ENCODE data around the gene CSNK1A1. TPM values are rescaled to one million over a fixed set of nuclear protein-coding genes. Genes with fewer than 3 reads are reported as not detected.
A peak's percentile ranks its signal among the peaks of the same experiment; 100 is the strongest.

The CSNK1A1 gene
- polyA plus RNA-seq, 2 of the 4 experiments (the other 2 are of a cell fraction) = 123 to 218 TPM

DNA sequence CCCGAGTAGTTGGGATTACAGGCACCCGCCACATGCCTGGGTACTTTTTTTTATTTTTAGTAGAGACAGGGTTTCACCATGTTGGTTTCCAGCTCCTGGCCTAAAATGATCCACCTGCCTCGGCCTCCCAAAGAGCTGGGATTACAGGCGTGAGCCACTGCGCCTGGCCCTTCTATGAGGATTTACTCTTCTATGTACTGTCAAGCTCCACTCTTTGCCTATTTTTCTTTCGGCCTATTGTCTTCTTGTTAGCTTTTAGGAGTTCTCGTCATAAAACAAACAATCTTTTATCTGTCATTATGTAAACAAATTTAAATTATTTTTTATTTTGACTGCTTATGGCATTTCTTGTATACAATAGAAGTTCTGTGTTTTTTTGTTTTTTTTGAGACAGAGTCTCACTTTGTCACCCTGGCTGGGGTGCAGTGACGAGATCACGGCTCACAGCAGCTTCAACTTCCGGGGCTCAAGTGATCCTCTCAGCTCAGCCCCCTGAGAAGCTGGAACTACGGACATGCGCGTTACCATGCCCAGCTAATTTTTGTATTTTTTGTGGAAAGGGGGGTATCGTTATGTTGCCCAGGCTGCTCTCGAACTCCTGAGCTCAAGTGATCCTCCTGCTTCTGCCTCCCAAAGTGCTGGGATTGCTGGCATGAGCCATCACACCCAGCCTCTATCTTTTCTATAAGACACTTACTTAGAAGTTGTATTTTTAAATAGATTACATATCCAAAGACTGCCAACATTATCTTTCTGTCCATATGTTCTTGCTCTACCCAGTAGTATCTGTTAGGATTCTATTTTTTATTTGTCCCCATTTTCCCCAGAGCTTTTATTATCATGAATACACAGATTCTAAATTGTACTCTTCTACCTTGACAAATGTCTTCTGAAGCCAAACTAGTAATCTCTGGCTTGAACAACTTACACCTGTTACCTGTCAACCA is 29.2 kb downstream of the CSNK1A1 start (continued):
- TF ChIP-seq REST (IDR thresholded peaks at IDR 0.05) (no peak), KDM1A (IDR thresholded peaks at IDR 0.05; ENCODE audit: low read depth) (no peak)

DNA sequence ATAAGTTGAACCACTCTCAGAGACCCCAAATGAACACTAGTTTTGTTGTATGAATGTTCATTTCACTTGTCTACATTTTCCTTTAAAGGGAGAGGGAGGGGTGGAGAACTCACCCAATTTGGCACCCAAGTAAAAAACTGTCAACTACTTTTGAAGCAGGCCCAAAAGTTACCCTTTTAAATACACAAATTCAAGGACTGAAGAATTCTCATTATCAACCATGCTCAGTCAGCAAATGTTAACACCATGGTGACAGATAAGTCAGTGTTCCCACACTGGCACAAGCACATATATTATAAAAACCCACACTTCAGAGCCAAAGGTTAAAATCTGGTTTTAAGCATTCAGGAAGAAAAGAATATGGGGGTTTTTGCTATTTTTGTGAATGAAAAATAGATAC is 31.6 kb downstream of the CSNK1A1 start:
- Histone ChIP-seq H3K4me3 (no peak overlapping the region), H3K9me3 (no peaks in the 10 kb centered on the region), H3K27ac (no peak overlapping the region), H3K4me2 (no peak overlapping the region), H3K4me1 (peaks cover 59% of the 10 kb centered on the region)
- ChIA-PET CTCF (interaction anchor here (1.1 to 1.6 kb wide), 4 partner anchors 10 to 77 kb away, joined by 3 to 5 read pairs (median 4); no protein-coding TSS in a partner anchor), POLR2A (interaction anchor here (1.2 to 1.7 kb wide), 2 partner anchors 30 to 32 kb away, joined by 3 to 8 read pairs; partner anchors contain the start of gene CSNK1A1)
- FAIRE-seq (no peak), DNase-seq (ENCODE audit: low read depth in 1 of 2, low spot score in 1 of 2) (no peak), ATAC-seq (no peak)
- TF ChIP-seq MAFK (IDR thresholded peaks at IDR 0.05; ENCODE audit: partially characterized antibody) (peak; percentile 71), ELK1 (IDR thresholded peaks at IDR 0.05; ENCODE audit: low read depth, low read length) (no peak), PHF8 (IDR thresholded peaks at IDR 0.05; ENCODE audit: borderline replicate concordance, low read depth) (no peak)

GRCh38 chr5:149518620-149519019 is 32.6 kb downstream of the CSNK1A1 start:
- DNase-seq (ENCODE audit: low read depth in 1 of 2, low spot score in 1 of 2) (no peak), FAIRE-seq (no peak), ATAC-seq (no peak)
- no peak for TF ChIP-seq JUN (IDR thresholded peaks at IDR 0.05)
- H3K4me3 ChIP-seq = no peak overlapping the region
- POLR2A ChIA-PET = interaction anchor here (1.2 to 1.7 kb wide), 2 partner anchors 31 to 33 kb away, joined by 3 to 8 read pairs; partner anchors contain the start of gene CSNK1A1
- no peak overlapping the region for H3K27ac ChIP-seq
- H3K4me1 ChIP-seq = peaks cover 60% of the 10 kb centered on the region
- CTCF ChIA-PET = interaction anchor here (0.6 to 1.6 kb wide), 9 partner anchors 11 to 108 kb away, joined by 3 to 5 read pairs (median 3); no protein-coding TSS in a partner anchor
- H3K9me3 ChIP-seq = no peaks in the 10 kb centered on the region
- WGBS (ENCODE audit: missing lambda C conversion rate) = 49% methylated on average over 3 of the region's 3 CpGs
- peak overlapping the region; percentile 13; the same call in 1 of the 3 replicates for H3K4me2 ChIP-seq

DNA sequence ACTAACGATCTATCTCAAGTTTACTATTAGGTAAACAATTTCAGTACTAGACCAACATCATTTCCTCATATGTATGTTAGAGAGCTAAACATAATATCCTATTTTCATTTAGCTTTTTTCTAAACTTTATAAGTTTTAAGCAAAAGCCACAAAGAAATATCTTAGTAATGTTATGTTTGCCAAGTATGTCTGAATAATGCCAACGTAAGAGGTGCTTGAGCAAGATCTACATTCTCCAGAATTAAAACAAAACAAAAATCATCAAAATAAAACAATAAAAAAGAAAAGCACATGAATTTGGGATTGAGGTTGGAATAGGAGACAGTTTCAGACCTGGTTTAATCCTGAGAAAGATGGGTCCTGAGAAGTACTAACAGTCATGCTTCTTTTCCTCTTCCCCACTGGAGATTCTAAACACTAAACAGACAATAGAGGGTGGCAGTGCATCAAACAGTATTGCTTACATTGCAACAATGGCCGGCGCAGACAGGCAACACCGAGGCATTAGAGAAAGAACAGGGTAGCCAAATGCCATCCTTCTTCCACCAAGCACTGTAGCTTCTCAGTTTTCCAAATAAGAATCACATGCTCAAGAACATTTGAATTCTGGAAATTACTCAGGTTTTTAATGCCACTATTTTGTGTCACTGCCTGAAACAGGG is 33.6 kb downstream of the CSNK1A1 start:
- H3K27ac ChIP-seq = 0 out of 6 replicates have a peak overlapping the region, but pooled peaks of 1 of the 2 experiments have one; percentile 8
- H3K4me2 ChIP-seq = peak overlapping the region; percentile 12; the same call in 1 of the 3 replicates
- POLR2A ChIA-PET = no interaction called here
- H3K4me3 ChIP-seq = no peak overlapping the region
- H3K9me3 ChIP-seq = no peaks in the 10 kb centered on the region
- ATAC-seq (peak; percentile 19 to 73; a peak in 3 of 6 replicates), FAIRE-seq (no peak), DNase-seq (ENCODE audit: low read depth in 1 of 2, low spot score in 1 of 2) (peak in 1 of 2 experiments; percentile 13)
- 61% methylated on average over 5 of the region's 5 CpGs for whole genome bisulfite sequencing (ENCODE audit: missing lambda C conversion rate)
- CTCF ChIA-PET = interaction anchor here (0.7 to 5.3 kb wide), 5 partner anchors 10 to 150 kb away, joined by 3 to 16 read pairs (median 3); partner anchors contain the start of gene CSNK1A1
- peaks cover 60% of the 10 kb centered on the region for H3K4me1 ChIP-seq
- TF ChIP-seq MAFK (IDR thresholded peaks at IDR 0.05; ENCODE audit: partially characterized antibody) (peak; percentile 64), CEBPB (IDR thresholded peaks at IDR 0.05) (no peak)
- TF ChIP-seq, protein P1, sequence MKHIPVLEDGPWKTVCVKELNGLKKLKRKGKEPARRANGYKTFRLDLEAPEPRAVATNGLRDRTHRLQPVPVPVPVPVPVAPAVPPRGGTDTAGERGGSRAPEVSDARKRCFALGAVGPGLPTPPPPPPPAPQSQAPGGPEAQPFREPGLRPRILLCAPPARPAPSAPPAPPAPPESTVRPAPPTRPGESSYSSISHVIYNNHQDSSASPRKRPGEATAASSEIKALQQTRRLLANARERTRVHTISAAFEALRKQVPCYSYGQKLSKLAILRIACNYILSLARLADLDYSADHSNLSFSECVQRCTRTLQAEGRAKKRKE (CRISPR knock-in tag; IDR thresholded peaks at IDR 0.05; ENCODE audit: low read depth) = no peak

Measured in A549 (cell line).